ENCODE measurements around the gene LAT.

GRCh38 chr16:28951410-28951943 is 33.4 kb upstream of the LAT start:
- TF ChIP-seq POLR2A (IDR thresholded peaks at IDR 0.05; ENCODE audit: low read length): no peak
- no peak for TF ChIP-seq GATA1 (IDR thresholded peaks at IDR 0.05; ENCODE audit: low read depth, low read length)
